ENCODE data around the gene PRSS27. TPM values are rescaled to one million over a fixed set of nuclear protein-coding genes. Genes with fewer than 3 reads are reported as not detected.
"Not testable (repeated sequence)": the region's sequence is repeated elsewhere in the genome, so short reads cannot be mapped to it uniquely, and the experiment has no call there.

Gene PRSS27
- total RNA-seq, 1 donor from 2014 or later = 1.3 TPM

DNA sequence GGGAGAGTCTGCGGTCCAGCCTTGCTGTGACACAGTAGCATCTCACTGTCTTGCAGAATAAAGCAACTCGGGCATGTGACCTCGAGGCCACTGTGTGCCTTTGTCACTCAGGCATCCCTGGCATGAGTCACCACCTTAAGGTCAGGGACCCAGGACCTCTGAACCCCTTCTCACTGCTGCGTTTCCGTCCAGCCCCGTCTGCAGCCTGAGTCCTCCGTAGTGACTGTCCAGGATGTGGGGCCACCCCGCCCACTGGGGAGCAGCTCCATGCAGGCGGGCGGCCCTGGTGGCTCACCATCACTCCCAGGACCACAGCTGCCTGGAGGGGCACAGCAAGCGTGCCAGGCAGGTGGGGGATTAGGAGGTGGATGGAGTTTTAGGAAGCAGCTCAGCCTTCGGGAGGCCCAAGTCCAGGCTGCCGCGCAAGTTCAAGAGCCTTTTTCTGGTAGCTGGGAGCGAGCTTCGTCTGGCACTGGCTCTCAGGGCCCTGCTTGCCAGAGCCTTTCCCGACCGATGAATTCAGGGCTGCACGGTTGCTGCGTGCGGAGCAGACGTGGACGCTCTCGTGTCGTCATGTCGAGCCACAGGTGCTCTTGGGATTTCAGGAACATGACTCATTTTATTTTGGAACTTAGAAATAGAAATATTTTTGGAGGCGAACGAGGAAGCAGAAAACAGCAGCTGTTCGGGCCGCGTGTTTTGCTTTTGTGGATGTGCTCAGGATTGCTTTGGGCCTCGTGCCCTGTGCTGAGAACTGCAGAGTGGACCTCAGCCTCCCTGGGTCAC lies 20.9 kb downstream of the PRSS27 start:
- intact Hi-C loops (cut with DNase I) = no loop called here
- no peak for TF ChIP-seq CTCF (IDR thresholded peaks at IDR 0.05)
- H3K36me3 ChIP-seq = peaks cover 75% of the 10 kb centered on the region

GRCh38 chr16:2698103-2698870 lies 21.7 kb downstream of the PRSS27 start:
- intact Hi-C loops (cut with DNase I) = no loop called here
- no peaks in the 10 kb centered on the region for H3K4me1 ChIP-seq
- H3K9me3 ChIP-seq = no peaks in the 10 kb centered on the region
- peaks cover 67% of the 10 kb centered on the region for H3K36me3 ChIP-seq
- no peak overlapping the region for H3K27ac ChIP-seq
- no peak for DNase-seq
- no peak for TF ChIP-seq CTCF (IDR thresholded peaks at IDR 0.05)
- no peaks in the 10 kb centered on the region for H3K27me3 ChIP-seq (ENCODE audit: low read depth)
- ATAC-seq = no peak
- H3K4me3 ChIP-seq = no peak overlapping the region

More for the DNA sequence above, 20.9 kb downstream of the PRSS27 start:
- DNase-seq (no peak), ATAC-seq (no peak)
- no peaks in the 10 kb centered on the region for H3K9me3 ChIP-seq
- no peak overlapping the region for H3K4me3 ChIP-seq
- no peaks in the 10 kb centered on the region for H3K27me3 ChIP-seq (ENCODE audit: low read depth)
- H3K4me1 ChIP-seq = no peaks in the 10 kb centered on the region
- no peak overlapping the region for H3K27ac ChIP-seq

- ATAC-seq = no peak
- Histone ChIP-seq H3K36me3 (peaks cover 61% of the 10 kb centered on the region), H3K9me3 (no peaks in the 10 kb centered on the region), H3K27ac (no peak overlapping the region), H3K27me3 (ENCODE audit: low read depth) (no peaks in the 10 kb centered on the region), H3K4me3 (no peak overlapping the region), H3K4me1 (peaks cover 8% of the 10 kb centered on the region)
- no peak for TF ChIP-seq CTCF (IDR thresholded peaks at IDR 0.05)
- DNase-seq = no peak
- intact Hi-C loops (cut with DNase I) = no loop called here
These were observed 22.5 kb downstream of the PRSS27 start for GRCh38 chr16:2697401-2697948.

GRCh38 chr16:2696601-2697250 lies 23.3 kb downstream of the PRSS27 start:
- intact Hi-C loops (cut with DNase I); H3K9me3 ChIP-seq; H3K4me3 ChIP-seq; H3K27me3 ChIP-seq (ENCODE audit: low read depth); DNase-seq; ATAC-seq; H3K27ac ChIP-seq; H3K4me1 ChIP-seq: not testable (repeated sequence)
- H3K36me3 ChIP-seq = peaks cover 61% of the 10 kb centered on the region

DNA sequence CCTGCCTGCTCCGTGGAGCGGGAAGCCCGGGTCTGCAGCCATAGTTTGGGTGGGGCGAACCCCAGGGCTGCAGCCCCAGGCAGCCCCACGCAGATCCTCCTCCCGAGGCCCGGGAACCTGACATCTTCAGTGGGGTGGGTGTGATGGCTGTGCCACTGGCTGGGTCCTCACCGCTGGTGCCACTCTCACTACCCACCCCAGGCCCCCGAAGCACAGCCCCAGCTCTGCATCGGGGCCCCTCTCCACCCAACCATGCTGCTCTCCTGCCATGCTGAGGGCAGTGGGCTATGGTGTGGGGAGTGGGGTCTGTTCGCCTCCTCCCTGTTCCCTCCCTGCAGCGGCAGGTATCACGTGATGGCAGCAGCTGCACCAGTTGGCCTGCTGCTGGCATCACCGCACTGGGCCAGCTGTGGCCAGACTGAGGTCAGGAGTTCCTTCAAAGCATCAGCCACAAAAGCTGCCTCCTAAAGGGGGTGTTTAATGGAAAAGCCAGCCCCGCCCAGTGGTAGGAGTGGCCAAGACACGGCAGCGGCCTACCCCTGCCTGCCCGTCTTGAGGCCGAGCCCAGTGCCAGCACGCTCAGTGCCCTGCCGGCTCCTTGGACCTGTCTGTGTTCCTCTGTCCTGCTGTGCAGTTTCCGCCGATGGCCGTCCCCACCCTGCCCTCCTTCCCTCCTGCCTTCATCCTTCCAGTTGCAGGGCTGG lies 26.9 kb downstream of the PRSS27 start:
- Histone ChIP-seq H3K4me1 (peaks cover 14% of the 10 kb centered on the region), H3K36me3 (peaks cover 37% of the 10 kb centered on the region), H3K27me3 (ENCODE audit: low read depth) (no peaks in the 10 kb centered on the region), H3K4me3 (no peak overlapping the region), H3K27ac (peak overlapping the region; percentile 60), H3K9me3 (no peaks in the 10 kb centered on the region)
- ATAC-seq = peak in 1 of 2 donors; percentile 8
- intact Hi-C loops (cut with DNase I) = no loop called here
- no peak for TF ChIP-seq CTCF (IDR thresholded peaks at IDR 0.05)
- no peak for DNase-seq

Measured in lower lobe of right lung (tissue), 2 donors.